Measurements from ENCODE around the gene KRIT1.
"Not testable (repeated sequence)": the region's sequence is repeated elsewhere in the genome, so short reads cannot be mapped to it uniquely, and the experiment has no call there.

KRIT1 gene

GRCh38 chr7:92245487-92246359 is at the start of gene KRIT1, which contains the start of gene ANKIB1:
TSS of gene KRIT1 (minus strand) at chr7:92245914. CDS start at chr7:92242135, 3,779 bp downstream.
TSS of gene ANKIB1 (plus strand) at chr7:92245974. CDS start at chr7:92294979, 49,005 bp downstream.
- DNase-seq: peak; percentile 88

- DNase-seq: no peak
Observed at GRCh38 chr7:92295391-92295790, 49.7 kb upstream of the KRIT1 start.

- no peak for DNase-seq
Observed at GRCh38 chr7:92293896-92294590, 48.3 kb upstream of the KRIT1 start.

- DNase-seq: no peak
Observed at GRCh38 chr7:92292981-92293380, 47.3 kb upstream of the KRIT1 start.

GRCh38 chr7:92289321-92289720 is 43.6 kb upstream of the KRIT1 start:
- DNase-seq: no peak

- no peak for DNase-seq
Observed at GRCh38 chr7:92282930-92283329, 37.2 kb upstream of the KRIT1 start.

GRCh38 chr7:92282221-92282814 is 36.6 kb upstream of the KRIT1 start:
- no peak for DNase-seq

GRCh38 chr7:92281031-92281430 is 35.3 kb upstream of the KRIT1 start:
- no peak for DNase-seq

GRCh38 chr7:92279396-92280031 is 33.8 kb upstream of the KRIT1 start:
- no peak for DNase-seq

GRCh38 chr7:92276460-92276864 is 30.7 kb upstream of the KRIT1 start:
- no peak for DNase-seq

GRCh38 chr7:92275327-92275726 is 29.6 kb upstream of the KRIT1 start:
- no peak for DNase-seq

GRCh38 chr7:92268921-92269320 is 23.2 kb upstream of the KRIT1 start:
- no peak for DNase-seq

GRCh38 chr7:92266415-92267241 is 20.9 kb upstream of the KRIT1 start:
- DNase-seq: no peak

GRCh38 chr7:92260248-92260781 is 14.6 kb upstream of the KRIT1 start:
- no peak for DNase-seq

GRCh38 chr7:92259610-92260247 is 14.0 kb upstream of the KRIT1 start:
- DNase-seq: no peak

- DNase-seq: no peak
Observed at GRCh38 chr7:92259062-92259461, 13.3 kb upstream of the KRIT1 start.

- DNase-seq: no peak
Observed at GRCh38 chr7:92255308-92255707, 9.6 kb upstream of the KRIT1 start.

GRCh38 chr7:92254800-92255199 is 9.1 kb upstream of the KRIT1 start:
- DNase-seq: not testable (repeated sequence)

- peak; percentile 75 for DNase-seq
Observed at GRCh38 chr7:92253251-92253650, 7.5 kb upstream of the KRIT1 start.

GRCh38 chr7:92251181-92251580 is 5.5 kb upstream of the KRIT1 start:
- DNase-seq: no peak

GRCh38 chr7:92250603-92251002 is 4.9 kb upstream of the KRIT1 start:
- no peak for DNase-seq
